Activated CD8-positive, alpha-beta memory T cell treated with anti-CD3 and anti-CD28 coated beads, Interleukin-2, amount 50 U/mL, for 1 hour (primary cell): ENCODE data around the gene INPP5D.
"Not testable (repeated sequence)": the region's sequence is repeated elsewhere in the genome, so short reads cannot be mapped to it uniquely, and the experiment has no call there.

Experiments
- DNase-seq: peaks from one replicate; pipeline ENCODE4 v3.0.0-alpha.2; 2020; ENCODE audit errors: extremely low read depth

Gene INPP5D

GRCh38 chr2:233092432-233093165, 32.5 kb downstream of the INPP5D start:
- no peak for DNase-seq

- no peak for DNase-seq
These were observed 33.0 kb downstream of the INPP5D start for GRCh38 chr2:233093166-233093448.

GRCh38 chr2:233093721-233094120, 33.6 kb downstream of the INPP5D start:
- DNase-seq, result no peak

GRCh38 chr2:233094614-233095013, 34.5 kb downstream of the INPP5D start:
- DNase-seq, result no peak

DNA sequence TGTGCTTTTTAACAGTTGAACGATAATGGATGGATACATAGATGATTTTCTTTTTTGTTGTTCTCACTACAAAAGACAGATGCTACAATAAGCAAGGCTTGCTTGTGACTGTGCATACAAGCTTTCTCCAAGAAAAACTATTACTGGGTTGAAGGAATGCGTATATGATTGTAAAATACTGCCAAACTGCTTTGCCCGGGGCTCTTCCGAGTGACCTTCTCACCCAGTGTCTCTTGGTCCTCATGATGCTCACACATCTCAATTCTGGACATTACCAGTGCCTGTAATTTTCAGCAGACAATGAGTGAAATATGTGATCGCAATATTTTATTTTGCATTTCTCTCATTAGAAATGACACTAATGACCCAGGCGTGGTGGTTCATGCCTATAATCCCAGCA, 35.9 kb downstream of the INPP5D start:
- no peak for DNase-seq

GRCh38 chr2:233098618-233099017, 38.5 kb downstream of the INPP5D start:
- no peak for DNase-seq

DNA sequence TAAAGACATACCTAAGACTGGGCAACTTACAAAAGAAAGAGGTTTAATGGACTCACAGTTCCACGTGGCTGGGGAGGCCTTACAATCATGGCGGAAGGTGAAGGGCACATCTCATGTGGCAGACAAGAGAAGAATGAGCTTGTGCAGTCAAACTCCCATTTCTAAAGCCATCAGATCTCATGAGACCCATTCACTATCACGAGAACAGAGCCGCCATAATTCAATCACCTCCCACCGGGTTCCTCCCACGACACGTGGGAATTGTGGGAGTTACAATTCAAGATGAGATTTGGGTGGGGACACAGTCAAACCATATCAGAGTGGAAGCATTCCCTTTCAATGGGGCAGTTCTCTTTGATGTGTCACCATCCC, 39.7 kb downstream of the INPP5D start:
- DNase-seq, result not testable (repeated sequence)

- peak; percentile 59 for DNase-seq
These were observed 40.3 kb downstream of the INPP5D start for GRCh38 chr2:233100192-233100998.

DNA sequence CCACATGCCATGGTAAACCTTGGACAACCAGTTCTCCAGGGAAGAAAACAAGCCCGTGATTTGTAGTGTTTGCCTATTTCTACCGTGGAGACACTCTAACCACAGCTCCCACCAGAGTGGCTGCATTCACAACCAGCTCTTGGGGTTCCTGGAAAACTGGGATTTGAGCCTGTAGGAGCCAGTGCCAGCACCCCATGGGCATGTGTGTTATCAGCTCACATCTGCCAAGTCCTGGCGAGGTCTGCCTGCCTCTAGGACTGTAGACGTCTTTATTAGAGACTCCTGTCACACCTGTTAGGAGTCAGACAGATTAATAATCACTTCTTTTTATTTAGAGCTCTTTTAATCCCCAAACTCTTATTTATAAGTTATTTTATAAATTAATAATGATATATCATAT, 41.0 kb downstream of the INPP5D start:
- no peak for DNase-seq

DNA sequence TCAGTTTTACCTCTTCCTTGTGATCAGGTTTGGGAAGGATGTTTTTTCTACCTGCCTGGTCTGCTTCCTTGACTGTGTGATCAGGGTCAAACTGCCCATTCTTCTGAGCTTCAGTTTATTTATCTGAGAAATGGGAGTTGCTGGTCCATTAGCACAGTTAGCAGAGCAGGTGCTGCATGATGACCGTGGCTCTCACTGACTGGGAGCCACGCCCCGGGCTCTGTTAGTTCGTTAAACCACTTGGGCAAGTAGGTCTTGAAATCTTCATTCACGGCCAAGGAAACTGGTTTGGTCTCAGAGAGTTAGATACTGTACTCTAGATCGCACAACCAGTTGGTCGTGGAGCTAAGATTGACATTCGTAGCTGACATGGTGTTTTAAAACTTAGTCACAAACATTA, 41.7 kb downstream of the INPP5D start:
- DNase-seq, result no peak

- DNase-seq, result no peak
These were observed 45.2 kb downstream of the INPP5D start for GRCh38 chr2:233105156-233105895.

- DNase-seq, result no peak
These were observed 45.8 kb downstream of the INPP5D start for GRCh38 chr2:233105930-233106329.

- no peak for DNase-seq
These were observed 46.9 kb downstream of the INPP5D start for GRCh38 chr2:233107011-233107410.

- no peak for DNase-seq
These were observed 47.7 kb downstream of the INPP5D start for GRCh38 chr2:233107831-233108300.

DNA sequence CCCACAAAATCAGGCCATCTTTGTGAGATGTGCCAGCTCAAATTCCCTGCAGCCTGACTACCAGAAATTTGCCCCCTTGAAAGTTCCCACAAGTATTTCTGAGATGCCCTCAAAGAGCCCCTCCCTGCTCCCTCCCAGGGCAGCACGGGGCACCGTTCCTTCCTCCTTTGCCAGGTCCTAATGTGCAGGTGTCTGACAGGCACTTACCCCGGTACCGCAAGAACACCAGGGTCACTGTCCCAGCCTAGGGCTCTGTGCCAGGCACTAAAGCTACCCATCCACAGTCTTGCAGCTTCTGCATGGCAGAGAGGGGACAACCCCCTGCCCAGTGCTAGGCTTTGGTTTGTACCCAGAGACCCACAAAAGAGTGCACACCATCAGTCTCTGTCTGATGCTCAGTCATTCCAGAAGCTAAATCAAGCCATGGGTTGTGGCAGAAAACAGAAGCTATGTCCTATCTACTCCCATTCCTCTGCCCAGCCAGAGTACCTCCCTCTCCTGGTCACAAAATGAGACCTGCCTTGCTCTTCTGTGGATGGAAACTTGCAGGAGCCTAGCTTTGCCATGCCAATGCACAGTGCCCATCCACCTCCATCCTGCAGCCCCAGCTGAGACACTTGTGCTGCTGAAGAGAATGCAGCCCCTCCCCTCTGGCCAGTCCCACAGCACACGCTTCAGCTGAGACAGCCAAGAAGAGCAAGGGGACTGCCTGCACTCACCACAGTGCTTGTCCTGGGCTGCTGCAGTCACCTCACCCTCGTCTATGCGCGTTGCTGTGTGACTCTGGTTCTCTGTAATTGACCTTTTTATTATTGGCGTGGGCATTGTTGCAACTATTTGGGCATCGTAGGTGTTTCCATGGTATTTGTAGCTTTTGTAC, 48.7 kb downstream of the INPP5D start:
- no peak for DNase-seq

DNA sequence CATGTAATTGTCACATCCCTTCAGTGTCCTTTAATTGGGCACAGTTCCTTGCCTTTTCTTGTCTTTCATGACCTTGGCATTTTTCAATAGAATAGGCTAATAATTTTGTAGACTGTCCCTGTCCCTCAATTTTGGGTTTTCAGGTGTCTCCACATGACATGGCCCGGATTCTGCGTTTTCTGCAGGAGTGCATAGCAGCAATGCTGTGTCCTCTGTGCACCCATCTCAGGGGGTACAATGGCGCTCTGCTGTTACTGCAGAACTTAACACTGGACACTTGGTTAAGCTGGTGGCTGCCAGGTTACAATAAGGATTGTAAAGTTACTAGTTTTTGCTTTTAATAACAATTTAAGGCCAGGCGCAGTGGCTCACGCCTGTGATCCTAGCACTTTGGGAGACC, 51.3 kb downstream of the INPP5D start:
- DNase-seq, result no peak

DNA sequence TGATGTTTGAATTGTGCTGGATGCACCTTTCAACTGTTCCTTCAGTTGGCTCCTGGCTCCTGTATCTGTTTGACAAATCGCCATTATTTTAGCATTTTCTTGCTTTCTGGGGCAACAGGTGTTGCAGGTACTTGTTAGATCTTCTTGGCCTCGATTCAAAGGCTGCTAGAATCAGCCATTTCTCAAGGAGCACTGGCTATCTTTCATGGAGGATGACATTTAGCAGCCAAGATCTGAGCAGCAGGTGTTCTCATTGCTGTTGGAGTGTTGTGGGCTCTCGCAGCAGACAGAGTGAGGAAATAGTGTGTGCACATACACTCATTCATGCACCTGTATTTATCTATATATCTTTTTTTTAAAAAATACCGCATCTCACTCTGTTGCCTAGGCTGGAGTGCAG, 52.2 kb downstream of the INPP5D start:
- no peak for DNase-seq

DNA sequence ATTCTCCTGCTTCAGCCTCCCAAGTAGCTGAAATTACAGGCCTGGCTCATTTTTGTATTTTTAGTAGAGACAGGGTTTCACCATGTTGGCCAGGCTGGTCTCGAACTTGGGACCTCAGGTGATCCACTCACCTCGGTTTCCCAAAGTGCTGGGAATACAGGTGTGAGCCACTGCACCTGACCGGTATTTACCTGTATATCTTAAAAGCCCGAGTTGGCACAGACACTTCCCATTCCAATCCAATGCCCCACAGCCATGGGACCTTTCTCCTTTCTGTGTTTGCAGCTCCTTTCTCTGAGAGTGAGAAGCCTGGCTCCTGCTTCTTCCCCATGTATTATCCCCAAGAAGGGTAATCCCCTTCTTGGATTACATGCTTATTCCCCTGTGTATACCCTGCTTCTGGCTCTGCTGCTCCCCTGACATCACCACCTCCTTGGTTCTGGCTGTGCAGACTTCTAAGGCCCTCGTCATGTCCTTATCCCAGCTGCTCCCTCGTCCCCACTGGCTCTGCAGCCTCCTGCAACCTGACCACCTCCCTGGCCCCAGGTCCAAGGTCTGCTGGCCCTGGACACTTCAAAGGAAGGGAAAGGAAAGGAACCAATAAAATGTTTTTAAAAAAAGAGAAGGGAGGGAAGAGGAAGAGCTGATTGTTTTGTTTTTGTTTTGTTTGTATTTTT, 52.8 kb downstream of the INPP5D start:
- DNase-seq, result no peak

- DNase-seq, result no peak
These were observed 54.3 kb downstream of the INPP5D start for GRCh38 chr2:233114421-233114861.

GRCh38 chr2:233115121-233115520, 55.0 kb downstream of the INPP5D start:
- DNase-seq, result no peak

DNA sequence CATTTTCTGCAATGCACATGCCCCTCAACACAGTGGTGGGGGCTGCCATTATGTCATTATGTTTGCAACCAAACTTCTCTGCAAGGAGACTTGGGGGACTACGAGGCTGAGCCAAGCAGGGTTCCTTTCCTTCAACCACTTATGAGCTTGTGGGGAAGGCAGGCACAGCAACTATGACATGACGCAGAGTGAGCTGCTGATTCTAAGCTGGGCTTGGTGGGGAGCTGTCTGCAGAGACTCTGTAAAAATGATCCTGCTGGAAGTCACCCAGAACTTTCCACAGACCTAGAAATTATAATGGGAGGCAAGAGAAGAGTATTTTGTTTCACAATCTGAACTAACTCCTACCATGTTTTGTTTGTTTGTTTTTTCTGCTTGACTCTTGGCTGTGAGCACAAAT, 55.6 kb downstream of the INPP5D start:
- DNase-seq, result no peak
